ENCODE measurements around the gene KSR1.

The KSR1 gene

GRCh38 chr17:27550974-27551505 lies 94.8 kb downstream of the KSR1 start:
- no peak for DNase-seq (ENCODE audit: low read depth)

DNA sequence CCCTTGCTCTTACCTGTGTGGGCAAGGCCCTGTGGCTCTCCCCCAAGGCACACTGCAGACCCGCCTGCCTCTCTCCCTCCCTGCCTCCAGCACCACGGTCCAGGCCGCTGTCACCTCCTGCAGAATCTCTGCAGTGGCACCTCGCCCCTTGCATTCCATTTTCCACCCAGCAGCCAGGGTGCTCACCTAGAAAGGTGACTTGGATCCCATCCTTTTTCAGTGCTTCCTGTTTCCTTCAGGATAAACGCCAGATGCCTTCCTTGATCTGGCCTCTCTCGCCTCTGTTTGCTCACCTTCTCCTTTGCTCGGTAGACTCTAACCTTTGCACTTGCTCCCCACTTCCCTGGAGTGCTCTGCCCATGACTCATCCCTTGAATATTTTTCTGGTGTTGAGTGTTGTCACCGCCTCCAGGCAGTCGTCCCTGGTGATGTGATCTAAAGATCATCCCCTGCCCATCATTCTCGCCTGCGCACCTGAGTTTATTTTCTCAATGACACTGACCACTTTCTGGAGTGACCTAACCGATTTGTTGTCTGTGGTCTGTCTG lies 95.5 kb downstream of the KSR1 start:
- DNase-seq (ENCODE audit: low read depth), result no peak

DNA sequence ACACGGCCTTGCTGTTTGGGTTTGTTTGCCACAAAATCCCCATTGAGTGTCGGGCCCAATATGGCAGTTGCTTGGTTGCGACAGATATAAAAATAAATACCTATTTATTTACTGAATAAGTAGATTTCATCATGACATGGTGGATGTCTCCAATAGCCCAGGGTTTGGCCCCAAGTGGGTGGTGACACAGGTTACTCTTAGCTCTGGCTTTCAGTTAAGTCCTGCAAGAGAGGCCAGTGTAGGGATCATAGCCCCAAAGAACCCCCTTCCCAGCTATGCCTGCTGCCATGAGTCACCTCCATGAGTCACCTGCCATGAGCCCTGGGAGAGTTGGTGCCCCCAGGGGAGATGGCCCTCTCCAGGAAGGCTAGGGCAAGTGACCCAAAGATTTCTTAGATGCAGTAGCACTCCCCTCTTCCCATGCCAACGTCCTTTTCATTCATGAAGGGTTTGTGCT lies 96.1 kb downstream of the KSR1 start:
- DNase-seq (ENCODE audit: low read depth), result no peak

GRCh38 chr17:27553019-27553511 lies 96.8 kb downstream of the KSR1 start:
- DNase-seq (ENCODE audit: low read depth), result no peak

- no peak for DNase-seq (ENCODE audit: low read depth)
These were observed 97.9 kb downstream of the KSR1 start for GRCh38 chr17:27554152-27554551.

- no peak for DNase-seq (ENCODE audit: low read depth)
These were observed 98.7 kb downstream of the KSR1 start for GRCh38 chr17:27554911-27555310.

GRCh38 chr17:27555339-27555738 lies 99.1 kb downstream of the KSR1 start:
- DNase-seq (ENCODE audit: low read depth), result no peak

DNA sequence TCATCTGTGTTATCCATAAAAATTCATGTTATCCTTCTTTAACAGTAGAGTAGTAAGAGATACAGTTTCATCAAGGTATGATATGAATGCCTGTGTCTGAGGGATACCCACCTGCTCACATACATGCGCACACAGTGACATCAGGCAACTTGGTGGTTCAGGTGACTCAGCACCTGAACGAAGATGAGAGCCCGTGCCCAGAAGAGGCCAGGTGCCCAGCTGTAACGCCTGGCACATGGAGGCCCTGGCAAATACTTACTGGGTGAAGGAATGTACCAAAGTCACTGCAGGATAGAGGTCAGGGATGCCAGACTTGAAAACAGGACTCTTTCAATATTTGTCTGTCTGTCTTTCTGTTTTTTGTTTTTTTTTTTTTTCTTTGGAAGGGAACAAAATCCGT lies 102.1 kb downstream of the KSR1 start:
- no peak for DNase-seq (ENCODE audit: low read depth)

- no peak for DNase-seq (ENCODE audit: low read depth)
These were observed 102.7 kb downstream of the KSR1 start for GRCh38 chr17:27558842-27559505.

- no peak for DNase-seq (ENCODE audit: low read depth)
These were observed 103.5 kb downstream of the KSR1 start for GRCh38 chr17:27559506-27560481.

DNA sequence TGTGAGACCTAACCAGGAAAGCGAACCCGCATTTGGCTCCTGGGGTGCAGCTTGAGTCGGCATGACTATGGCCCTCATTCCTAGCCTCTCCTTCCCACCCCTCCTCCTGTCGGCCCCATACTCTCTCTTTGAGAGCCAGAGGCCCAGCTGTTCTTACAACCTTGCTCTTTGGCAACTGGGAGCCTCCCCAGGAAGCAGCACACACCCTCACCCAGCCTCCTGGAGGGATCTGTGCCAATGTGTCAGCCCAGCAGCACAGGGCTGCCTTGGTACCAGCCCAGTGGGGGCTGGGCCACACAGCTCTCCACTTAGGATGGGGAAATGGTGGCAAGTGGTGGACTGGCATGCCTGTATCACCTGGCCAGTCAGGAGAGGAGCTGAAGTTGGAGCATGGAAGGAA lies 104.4 kb downstream of the KSR1 start:
- DNase-seq (ENCODE audit: low read depth), result no peak

- no peak for DNase-seq (ENCODE audit: low read depth)
These were observed 106.7 kb downstream of the KSR1 start for GRCh38 chr17:27562777-27563455.

GRCh38 chr17:27563532-27563931 lies 107.3 kb downstream of the KSR1 start:
- no peak for DNase-seq (ENCODE audit: low read depth)

GRCh38 chr17:27564463-27564862 lies 108.2 kb downstream of the KSR1 start:
- no peak for DNase-seq (ENCODE audit: low read depth)

GRCh38 chr17:27565874-27566670 lies 109.8 kb downstream of the KSR1 start:
- peak; percentile 60 for DNase-seq (ENCODE audit: low read depth)

- DNase-seq (ENCODE audit: low read depth), result no peak
These were observed 110.7 kb downstream of the KSR1 start for GRCh38 chr17:27566671-27567562.

DNA sequence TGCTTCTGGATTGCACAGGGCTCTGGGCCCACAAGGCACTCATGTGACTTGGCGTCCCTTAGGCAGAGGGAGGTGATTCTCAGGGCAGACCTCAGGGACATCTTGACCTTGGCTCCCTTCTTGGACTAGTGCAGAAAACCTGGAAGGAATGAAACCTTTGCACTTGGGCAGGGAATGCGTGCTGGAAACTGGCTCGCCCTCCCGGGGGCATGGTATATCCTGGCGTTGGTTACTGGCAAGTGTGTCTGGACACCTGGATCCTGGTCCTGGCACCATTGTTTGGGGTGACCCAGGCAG lies 111.3 kb downstream of the KSR1 start:
- DNase-seq (ENCODE audit: low read depth), result no peak

DNA sequence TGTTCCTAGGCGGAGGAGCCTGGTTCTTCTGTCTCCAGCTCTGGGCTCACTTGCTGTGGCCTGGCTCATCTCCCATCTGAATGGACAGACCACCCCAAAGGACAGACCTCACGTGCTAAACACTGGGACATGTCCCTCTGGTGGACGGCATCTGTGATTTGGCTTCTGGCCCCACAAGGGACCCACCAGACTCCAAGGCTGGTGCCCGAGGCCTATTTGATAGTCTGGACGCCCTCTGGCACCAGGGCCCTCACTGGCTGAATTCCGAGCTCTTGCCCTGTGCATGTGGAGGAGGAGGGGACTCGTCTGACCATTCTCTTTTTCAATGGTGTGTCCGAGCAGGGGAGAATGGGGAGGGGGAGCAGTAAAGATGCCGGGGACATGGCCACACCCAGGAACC lies 112.0 kb downstream of the KSR1 start:
- DNase-seq (ENCODE audit: low read depth), result no peak

- DNase-seq (ENCODE audit: low read depth), result no peak
These were observed 112.6 kb downstream of the KSR1 start for GRCh38 chr17:27568811-27569210.

DNA sequence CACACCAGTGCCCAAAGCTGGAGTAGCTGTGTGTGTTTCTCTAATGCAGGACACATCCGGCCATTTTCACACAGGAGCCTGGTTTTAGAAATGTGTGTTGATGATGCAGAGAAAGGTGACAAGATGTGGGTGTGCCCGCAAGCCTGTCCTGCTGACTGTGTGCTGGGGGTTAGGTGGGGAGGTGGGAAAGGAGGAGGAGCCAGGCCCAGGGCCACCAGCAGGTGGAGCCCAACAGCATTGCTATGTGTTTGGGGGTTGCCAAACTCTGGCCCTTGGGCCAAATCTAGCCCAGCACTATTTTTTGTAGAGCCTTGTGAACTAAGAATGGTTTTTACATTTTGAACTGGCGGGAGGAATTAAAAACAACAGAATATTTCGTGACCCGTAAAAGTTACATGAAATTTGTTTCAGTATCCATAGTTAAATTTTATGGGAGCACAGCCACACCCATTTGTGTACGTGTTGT lies 113.0 kb downstream of the KSR1 start:
- peak; percentile 65 for DNase-seq (ENCODE audit: low read depth)
